ENCODE data around the gene MEIKIN.

DNA sequence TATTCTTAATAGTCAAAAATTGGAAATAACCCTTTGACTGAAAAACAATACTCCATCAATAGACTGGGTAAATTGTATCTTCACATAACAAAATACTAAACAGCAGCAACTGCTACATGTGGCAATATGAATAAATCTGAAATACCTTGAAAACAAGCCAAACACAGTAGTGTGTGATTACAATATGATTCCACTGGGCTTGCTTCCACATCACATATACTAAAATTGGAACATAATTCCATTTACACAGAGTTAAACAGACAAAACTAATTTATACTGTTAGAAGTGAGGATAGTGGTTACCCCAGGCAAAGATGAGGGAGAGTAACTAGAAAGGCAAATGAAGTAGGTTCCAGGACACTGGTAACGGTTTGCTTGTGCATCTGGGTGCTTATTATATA is 169.0 kb downstream of the MEIKIN start:
- TF ChIP-seq, protein P1, sequence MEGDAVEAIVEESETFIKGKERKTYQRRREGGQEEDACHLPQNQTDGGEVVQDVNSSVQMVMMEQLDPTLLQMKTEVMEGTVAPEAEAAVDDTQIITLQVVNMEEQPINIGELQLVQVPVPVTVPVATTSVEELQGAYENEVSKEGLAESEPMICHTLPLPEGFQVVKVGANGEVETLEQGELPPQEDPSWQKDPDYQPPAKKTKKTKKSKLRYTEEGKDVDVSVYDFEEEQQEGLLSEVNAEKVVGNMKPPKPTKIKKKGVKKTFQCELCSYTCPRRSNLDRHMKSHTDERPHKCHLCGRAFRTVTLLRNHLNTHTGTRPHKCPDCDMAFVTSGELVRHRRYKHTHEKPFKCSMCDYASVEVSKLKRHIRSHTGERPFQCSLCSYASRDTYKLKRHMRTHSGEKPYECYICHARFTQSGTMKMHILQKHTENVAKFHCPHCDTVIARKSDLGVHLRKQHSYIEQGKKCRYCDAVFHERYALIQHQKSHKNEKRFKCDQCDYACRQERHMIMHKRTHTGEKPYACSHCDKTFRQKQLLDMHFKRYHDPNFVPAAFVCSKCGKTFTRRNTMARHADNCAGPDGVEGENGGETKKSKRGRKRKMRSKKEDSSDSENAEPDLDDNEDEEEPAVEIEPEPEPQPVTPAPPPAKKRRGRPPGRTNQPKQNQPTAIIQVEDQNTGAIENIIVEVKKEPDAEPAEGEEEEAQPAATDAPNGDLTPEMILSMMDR (IDR thresholded peaks at IDR 0.05; ENCODE audit: low read depth, low read length) = no peak
- no peak for TF ChIP-seq EZH2phosphoT487 (IDR thresholded peaks at IDR 0.05; ENCODE audit: low read depth)
